UCSD-AML1 (cell line): ENCODE results near the gene DCD.
"Not testable (repeated sequence)": the region's sequence is repeated elsewhere in the genome, so short reads cannot be mapped to it uniquely, and the experiment has no call there.

ENCODE experiments used
- DNase-seq: peaks from one replicate; lab custom pipeline; 2025; ENCODE audit not compliant: unreplicated experiment; lab: John Stamatoyannopoulos, UW

Gene DCD

GRCh38 chr12:54648265-54648664 lies at the start of gene DCD:
Gene DCD, minus strand, starts transcription at chr12:54648365. Its CDS starts 62 bp downstream, at chr12:54648303.
- no peak for DNase-seq

GRCh38 chr12:54697851-54698250 lies 49.7 kb upstream of the DCD start:
- no peak for DNase-seq

DNA sequence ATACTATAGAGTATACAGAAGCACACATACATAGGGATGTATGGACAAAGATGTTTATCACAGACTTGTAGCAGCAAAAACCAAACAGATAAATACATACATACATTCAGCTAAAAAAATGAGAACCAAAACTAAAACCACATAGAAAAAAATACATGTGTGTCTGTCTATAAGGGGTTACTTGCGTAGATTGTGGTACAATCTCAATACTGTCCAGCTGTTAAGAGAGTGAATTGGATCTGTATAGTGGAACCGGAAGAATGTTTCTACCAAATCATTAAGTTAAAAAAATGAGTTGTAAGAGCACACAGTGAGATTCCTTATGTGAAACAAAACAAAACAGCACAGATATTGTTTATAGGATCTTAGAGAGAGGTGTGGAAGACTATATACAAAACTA lies 44.2 kb upstream of the DCD start:
- DNase-seq = no peak

DNA sequence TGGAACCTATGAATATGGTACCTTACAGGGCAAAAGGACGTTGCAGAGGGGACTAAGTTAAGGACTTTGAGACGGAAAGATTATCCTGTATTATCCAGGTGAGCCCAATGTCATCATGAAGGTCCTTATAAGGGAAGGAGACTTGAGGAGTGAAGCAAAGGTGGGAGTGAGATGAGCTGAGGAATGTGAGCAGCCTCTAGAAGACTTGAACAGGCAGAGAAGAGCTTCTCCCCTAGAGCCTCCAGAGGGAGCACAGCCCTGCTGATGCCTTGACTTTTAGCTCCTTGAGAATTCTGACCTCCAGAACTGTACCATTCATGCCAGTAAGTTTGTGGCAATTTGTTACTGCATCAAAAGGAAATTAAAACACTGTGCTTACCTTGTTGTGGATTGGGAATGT lies 41.8 kb upstream of the DCD start:
- DNase-seq = no peak

DNA sequence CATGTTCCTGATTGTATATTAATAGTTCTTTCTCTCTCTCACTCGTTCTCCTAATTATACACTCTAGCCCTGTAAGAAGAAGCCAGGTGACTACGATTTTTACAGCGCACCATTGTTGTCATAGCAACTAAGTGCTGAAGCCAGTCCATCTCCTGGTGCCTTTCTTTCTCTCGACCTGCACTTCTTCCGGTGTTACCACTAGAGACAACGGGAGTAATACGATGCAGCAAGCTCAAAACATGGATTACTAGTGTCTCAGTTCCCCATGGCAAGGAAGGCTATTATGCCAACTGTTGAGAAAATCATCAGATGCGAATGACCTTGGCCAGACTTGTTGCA lies 40.8 kb upstream of the DCD start:
- no peak for DNase-seq

GRCh38 chr12:54688309-54689033 lies 40.3 kb upstream of the DCD start:
- no peak for DNase-seq

DNA sequence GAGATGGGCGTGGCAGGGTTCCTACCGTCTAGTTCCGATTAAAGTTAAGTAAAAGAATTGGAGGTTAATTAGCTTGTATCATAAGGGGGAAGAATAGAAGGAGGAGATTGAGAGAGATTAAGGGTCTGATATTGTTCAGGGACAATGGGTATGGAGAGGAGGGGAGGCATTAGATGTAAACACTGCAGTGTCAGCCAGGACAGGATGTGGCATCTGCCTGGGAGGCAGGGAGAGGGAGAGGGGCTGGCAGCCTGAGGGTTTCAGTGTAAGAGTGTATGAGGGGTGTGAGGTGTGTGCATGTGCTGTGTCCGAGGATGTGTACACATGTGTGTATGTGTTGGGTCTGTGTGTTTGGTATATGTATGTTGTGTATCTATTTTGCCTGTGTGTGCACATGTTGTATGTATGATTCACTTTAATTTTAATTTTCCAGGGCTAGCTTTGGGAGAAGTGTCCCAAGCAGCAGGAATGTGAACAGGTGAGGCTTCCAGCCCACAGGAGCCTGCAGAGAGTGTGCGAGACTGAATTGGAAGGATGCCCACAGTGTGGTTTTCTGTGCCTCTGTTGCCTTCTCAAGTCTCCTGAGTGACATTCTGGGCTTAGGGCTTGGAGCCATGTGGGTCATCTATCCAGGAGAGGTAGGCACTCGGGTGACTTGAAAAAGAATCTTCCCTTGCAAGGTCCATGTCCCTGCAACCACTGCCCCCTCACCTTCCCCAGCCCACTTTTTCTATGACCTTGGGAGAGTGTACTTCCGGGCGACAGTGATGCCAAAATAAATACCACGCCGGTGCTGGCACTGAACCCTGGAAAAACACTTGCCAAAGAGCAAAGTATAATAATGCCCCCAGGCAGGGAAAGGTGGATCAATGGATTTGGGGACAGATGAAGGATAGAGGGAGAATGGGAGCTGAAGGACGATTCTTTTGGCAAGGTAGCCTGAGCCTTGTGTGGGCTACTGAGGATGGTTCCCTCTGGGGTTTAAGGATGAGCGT lies 36.8 kb upstream of the DCD start:
- DNase-seq = no peak

DNA sequence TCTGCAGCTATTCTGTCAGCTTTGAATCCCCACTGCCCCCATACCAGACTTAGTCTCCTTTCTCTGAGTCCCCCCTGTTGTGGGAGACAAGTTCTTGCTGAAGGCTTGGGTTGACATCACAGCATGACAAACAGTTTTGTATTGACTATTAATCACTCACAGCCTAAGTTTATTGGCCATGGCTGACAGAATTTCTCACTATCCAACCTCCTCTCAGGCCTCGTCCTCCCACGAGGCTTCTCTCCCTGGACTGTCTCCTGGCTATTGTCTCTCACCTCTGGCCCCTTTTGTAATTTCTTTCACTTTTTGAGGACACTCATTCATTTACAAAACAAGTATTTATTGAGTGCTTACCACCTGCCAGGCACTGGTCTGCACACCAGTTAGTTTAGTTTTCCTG lies 35.2 kb upstream of the DCD start:
- no peak for DNase-seq

GRCh38 chr12:54682674-54683073 lies 34.5 kb upstream of the DCD start:
- DNase-seq = no peak

DNA sequence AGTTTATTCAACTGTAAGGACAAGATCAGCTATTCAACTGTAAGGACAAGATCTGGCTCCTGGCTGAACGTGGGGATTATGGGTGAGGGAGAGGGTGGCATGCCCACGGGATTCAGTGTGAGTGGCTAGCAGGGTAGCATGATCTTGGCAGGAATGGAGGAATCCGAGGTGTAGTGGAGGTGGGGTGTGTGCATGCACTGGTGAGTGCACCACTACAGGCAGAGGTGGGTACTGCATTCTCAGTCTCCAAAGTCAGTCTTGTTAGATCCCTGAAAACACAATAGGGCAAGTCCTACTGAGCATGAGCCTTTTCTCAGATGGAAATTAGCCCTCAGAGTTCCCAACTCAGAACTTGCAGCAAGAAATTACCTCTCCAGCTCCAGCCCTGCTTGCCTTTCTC lies 32.2 kb upstream of the DCD start:
- DNase-seq = peak; percentile 20

DNA sequence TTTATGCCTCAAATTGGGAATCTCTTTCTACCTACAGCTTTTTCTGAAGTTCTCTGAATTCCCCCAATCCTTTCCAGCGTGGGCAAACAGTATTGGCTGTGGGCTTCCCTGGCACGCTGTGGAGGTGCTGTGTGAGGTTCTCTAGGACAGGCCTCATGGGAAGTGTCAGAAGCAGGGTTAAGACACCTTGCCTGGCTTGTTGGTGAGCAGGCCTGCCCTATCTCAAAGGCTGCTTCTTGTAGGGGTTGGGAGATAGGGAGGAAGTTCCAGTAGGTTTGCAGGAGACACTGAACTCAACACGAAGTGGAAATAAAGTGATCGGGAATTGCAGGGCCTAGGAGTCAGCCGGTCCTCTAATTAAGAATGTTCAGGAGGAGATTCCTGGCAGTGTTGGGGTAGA lies 30.0 kb upstream of the DCD start:
- DNase-seq = no peak

- DNase-seq = no peak
Observed at GRCh38 chr12:54667945-54668344, 19.8 kb upstream of the DCD start.

GRCh38 chr12:54666008-54666407 lies 17.8 kb upstream of the DCD start:
- no peak for DNase-seq

DNA sequence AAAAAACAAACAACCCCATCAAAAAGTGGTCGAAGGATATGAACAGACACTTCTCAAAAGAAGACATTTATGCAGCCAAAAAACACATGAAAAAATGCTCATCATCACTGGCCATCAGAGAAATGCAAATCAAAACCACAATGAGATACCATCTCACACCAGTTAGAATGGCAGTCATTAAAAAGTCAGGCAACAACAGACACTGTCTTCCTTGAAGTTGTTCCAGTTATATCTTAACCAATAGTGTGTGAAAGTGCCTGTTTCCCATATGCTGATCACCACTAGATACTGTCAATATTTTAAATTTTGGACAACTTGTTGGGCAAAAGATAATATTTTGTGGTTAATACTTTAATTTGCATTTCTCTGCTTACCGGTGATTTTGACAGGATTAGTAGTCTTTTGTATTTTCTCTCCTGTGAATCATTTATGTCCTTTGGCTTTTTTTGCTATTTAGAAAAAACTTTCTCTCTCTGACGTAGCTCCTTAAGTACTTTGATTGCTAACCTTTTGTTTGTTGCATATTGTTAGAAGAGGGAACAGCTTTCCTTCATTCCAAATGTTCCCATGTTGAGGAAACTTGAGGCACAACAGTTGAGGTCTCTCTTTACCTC lies 17.0 kb upstream of the DCD start:
- DNase-seq = not testable (repeated sequence)

DNA sequence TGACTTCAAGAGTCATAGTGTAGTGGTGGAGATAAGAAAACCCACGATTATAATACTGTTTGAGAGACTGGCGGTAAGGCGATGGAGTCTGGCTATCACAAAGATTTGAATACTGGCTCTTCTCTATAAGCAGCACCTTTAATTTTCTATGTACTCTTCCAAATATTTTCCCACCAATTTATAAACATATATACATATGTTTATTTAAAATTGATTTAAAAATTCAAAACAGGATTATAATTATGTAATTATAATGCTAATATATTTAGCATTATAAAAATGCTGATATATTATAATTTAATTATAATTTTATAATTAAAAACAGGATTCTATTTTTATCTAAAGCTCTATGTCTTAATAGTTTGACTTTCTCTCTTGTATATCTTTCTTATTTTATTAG lies 15.4 kb upstream of the DCD start:
- DNase-seq = no peak

DNA sequence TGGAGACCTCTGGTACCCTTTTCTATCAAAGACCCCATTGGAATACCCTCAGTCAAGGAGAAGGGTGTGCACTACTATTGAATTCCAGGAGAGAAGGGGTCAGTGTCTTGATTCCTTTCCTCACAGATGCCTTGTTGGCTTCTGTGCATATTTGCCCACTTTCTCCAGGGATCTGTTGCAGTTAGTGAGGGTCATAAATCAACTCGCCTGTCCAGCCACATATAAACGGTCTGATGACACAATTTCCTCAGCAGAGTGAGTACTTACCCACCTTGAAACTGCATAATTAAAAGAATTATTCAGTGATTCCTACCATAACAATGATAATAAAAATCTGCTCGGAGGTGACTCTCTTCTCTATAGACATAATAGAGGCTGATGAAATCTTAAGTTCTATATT lies 13.9 kb upstream of the DCD start:
- no peak for DNase-seq

- DNase-seq = no peak
Observed at GRCh38 chr12:54661048-54661447, 12.9 kb upstream of the DCD start.

DNA sequence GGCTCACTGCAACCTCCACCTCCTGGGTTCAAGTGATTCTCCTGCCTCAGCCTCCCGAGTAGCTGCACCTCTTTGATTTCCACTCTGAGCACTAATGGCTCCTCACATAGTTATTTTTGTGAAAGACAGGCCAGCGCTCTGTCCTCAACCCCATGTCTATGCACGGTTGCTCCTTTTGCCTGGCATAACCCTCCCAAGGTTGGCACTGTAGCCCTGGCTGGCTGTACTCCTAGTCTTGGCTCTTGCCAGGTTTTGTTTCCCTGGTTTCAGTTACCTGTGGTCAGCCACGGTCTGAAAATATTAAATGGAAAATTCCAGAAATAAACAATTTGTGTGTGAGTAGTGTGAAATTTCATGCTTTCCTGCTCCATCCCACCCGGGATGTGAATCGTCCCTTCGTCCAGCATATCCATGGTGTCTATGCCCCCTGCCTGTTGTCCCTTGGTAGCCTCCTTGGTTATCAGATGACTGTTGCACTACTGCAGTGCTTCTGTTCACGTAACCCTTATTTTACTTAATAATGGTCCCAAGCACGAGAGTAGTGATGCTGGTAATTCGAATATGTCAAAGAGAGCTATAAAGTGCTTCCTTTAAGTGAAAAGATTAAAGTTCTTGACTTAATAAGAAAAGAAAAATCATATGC lies 12.3 kb upstream of the DCD start:
- DNase-seq = no peak

- peak; percentile 39 for DNase-seq
Observed at GRCh38 chr12:54658306-54659264, 10.4 kb upstream of the DCD start.

- no peak for DNase-seq
Observed at GRCh38 chr12:54657105-54657607, 9.0 kb upstream of the DCD start.
